SHP77 treated with DMSO at 0.1 percent for 48 hours (cell line): ENCODE data around the gene HSF4.
A peak's percentile ranks its signal among the peaks of the same experiment; 100 is the strongest.

Experiments used
- DNase-seq: peaks from one replicate; lab custom pipeline; 2025; lab: John Stamatoyannopoulos, UW

HSF4 gene

GRCh38 chr16:67184995-67185650 lies 20.6 kb downstream of the HSF4 start:
- peak; percentile 26 for DNase-seq

- no peak for DNase-seq
Measured at GRCh38 chr16:67185651-67186134, 21.1 kb downstream of the HSF4 start.

GRCh38 chr16:67186550-67186950 lies 22.0 kb downstream of the HSF4 start:
- no peak for DNase-seq

GRCh38 chr16:67187175-67187890 lies 22.8 kb downstream of the HSF4 start:
- no peak for DNase-seq

- DNase-seq, result no peak
Measured at GRCh38 chr16:67188323-67188722, 23.8 kb downstream of the HSF4 start.

DNA sequence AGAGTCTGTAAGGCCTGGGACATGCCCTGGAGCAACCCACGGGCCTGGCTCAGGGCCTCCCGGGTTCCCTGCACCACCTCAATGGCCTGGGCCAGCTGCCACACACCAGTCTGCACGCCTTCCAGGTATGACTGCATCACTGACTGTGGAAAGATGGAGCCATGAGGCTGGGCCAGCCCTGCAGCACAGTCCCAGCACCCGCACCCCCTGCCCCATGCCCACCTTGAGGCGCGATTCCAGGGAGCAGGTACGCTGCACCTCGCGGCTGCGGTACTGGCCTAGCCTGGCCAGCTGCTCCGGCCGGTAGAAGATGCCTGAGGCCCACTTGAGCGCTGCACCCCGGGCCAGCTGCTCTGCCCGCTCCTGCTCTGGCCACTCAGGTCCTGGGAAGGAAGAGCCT lies 24.3 kb downstream of the HSF4 start:
- DNase-seq, result no peak

GRCh38 chr16:67190041-67190440 lies 25.5 kb downstream of the HSF4 start, which contains the start of gene EXOC3L1:
TSS of gene EXOC3L1 (minus strand) at chr16:67190136. CDS start at chr16:67189676, 460 bp downstream.
- DNase-seq, result no peak

- peak; percentile 11 for DNase-seq
Measured at GRCh38 chr16:67190448-67191399, 26.2 kb downstream of the HSF4 start.

- no peak for DNase-seq
Measured at GRCh38 chr16:67191411-67191994, 27.0 kb downstream of the HSF4 start.

GRCh38 chr16:67191995-67192681 lies 27.6 kb downstream of the HSF4 start, which contains the start of gene E2F4:
TSS of gene E2F4 (plus strand) at chr16:67192155. CDS start at chr16:67192228, 73 bp downstream.
- peak; percentile 79 for DNase-seq

GRCh38 chr16:67192781-67193361 lies 28.3 kb downstream of the HSF4 start:
- DNase-seq, result no peak

GRCh38 chr16:67193536-67193935 lies 29.0 kb downstream of the HSF4 start:
- DNase-seq, result no peak

GRCh38 chr16:67194260-67194659 lies 29.7 kb downstream of the HSF4 start:
- no peak for DNase-seq

GRCh38 chr16:67195676-67196075 lies 31.1 kb downstream of the HSF4 start:
- DNase-seq, result no peak

DNA sequence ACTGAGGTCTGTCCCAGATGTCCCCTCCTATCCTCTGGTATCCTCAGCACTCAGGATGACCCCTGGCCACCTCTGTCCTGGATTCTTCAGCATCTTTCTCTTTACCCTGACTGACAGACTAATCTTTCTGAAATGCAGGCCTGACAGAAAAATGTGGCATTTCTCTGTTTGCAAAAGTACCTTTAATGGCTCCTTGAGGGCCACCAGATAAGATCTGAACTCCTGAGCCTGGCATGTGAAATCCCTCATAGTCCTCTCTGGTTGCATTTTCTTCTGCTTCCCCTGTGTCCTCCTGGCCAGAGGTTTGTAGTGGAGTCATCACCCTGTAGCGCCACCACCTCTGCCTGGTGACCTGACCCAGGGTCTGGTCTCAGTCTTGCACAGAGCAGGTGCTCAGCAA lies 32.3 kb downstream of the HSF4 start:
- DNase-seq, result no peak

GRCh38 chr16:67197704-67198103 lies 33.2 kb downstream of the HSF4 start:
- DNase-seq, result no peak

GRCh38 chr16:67198238-67198734 lies 33.7 kb downstream of the HSF4 start:
- DNase-seq, result no peak

GRCh38 chr16:67199011-67199807 lies 34.7 kb downstream of the HSF4 start, which contains the start of gene ELMO3:
TSS of gene ELMO3 (plus strand) at chr16:67199131. CDS start at chr16:67199327, 196 bp downstream.
- no peak for DNase-seq

DNA sequence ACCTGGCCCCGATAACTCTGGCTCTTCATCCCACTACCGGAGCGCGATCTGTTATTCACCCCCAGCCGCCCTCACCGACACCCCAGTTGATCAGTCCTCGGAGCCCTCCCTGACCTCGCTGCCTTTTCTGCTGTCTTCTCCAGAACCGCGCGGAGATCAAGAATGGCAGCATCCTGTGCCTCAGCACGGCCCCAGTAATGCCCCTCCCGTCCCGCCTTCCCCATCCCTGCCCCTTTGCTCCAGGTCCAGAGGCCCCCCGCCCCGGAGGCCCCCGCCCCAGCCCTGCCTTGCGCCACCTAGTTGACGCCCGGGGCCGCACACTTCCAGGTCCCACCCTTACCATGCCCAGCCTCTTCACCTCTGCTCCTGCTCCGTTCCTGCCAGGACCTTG lies 35.3 kb downstream of the HSF4 start:
- DNase-seq, result no peak

DNA sequence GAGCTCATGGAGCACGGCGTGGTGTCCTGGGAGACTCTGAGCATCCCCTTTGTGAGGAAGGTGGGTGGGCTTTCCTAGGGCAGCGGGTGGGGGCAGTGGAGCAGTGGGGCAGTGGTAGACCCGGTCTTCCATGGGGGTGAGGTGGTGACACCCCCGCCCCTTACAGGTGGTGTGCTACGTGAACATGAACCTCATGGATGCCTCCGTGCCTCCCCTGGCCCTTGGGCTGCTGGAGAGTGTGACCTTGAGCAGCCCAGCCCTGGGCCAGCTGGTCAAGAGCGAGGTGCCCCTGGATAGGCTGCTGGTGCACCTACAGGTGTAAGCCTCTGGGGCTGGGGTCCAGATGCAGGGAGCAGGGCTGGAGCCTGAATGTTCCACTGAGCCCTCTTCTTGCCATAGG lies 35.9 kb downstream of the HSF4 start:
- no peak for DNase-seq
